ENCODE measurements around the gene FAU. TPM values are rescaled to one million over a fixed set of nuclear protein-coding genes. Genes with fewer than 3 reads are reported as not detected.
A peak's percentile ranks its signal among the peaks of the same experiment; 100 is the strongest.

The FAU gene
- total RNA-seq, 6 experiments from 2014 or later, result 631 to 750 (median 715) TPM

DNA sequence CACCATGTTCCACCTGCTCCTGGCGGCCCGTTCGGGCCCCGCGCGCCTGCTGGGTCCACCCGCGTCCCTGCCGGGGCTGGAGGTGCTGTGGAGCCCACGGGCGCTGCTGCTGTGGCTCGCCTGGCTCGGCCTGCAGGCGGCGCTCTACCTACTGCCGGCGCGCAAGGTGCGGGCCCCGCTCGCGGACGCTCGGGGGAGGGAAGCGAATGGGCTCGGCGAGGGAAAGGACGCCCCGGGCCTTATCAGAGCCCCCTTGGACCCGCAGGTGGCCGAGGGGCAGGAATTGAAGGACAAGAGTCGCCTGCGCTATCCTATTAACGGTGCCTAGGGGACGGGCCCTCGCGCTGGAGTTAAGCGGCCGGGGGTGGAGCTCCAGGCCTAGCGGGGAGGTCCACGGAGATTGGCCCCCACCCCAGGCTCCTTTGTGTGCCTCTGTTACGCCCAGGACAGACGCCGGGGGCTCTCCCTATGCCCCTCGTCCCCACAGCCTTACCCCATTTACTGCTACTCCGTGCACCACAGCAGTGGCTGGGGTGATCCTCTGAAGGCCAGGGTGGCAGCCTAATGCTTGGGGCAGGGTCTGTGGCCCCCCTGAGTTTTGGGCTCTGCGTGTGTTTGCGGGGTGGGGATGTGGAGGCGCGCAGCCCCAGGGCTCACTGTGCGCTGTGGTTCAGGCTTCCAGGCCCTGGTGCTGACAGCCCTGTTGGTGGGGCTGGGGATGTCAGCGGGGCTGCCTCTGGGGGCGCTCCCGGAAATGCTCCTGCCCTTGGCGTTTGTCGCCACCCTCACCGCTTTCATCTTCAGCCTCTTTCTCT, 9.2 kb downstream of the FAU start:
- H3K4me3 Mint-ChIP-seq, result peak overlapping the region; percentile 81
- TF ChIP-seq, protein P1, sequence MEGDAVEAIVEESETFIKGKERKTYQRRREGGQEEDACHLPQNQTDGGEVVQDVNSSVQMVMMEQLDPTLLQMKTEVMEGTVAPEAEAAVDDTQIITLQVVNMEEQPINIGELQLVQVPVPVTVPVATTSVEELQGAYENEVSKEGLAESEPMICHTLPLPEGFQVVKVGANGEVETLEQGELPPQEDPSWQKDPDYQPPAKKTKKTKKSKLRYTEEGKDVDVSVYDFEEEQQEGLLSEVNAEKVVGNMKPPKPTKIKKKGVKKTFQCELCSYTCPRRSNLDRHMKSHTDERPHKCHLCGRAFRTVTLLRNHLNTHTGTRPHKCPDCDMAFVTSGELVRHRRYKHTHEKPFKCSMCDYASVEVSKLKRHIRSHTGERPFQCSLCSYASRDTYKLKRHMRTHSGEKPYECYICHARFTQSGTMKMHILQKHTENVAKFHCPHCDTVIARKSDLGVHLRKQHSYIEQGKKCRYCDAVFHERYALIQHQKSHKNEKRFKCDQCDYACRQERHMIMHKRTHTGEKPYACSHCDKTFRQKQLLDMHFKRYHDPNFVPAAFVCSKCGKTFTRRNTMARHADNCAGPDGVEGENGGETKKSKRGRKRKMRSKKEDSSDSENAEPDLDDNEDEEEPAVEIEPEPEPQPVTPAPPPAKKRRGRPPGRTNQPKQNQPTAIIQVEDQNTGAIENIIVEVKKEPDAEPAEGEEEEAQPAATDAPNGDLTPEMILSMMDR (IDR thresholded peaks at IDR 0.05), result peak; percentile 95
- peaks cover 2% of the 10 kb centered on the region; the same call in 1 of the 2 replicates for H3K27me3 Mint-ChIP-seq (ENCODE audit: insufficient read depth)
- H3K9me3 Mint-ChIP-seq, result no peaks in the 10 kb centered on the region
- peaks cover 1% of the 10 kb centered on the region; the same call in 1 of the 2 replicates for H3K36me3 Mint-ChIP-seq (ENCODE audit: low read depth)
- H3K27ac Mint-ChIP-seq, result no peak overlapping the region
- H3K4me1 Mint-ChIP-seq (ENCODE audit: low read depth), result peaks cover 21% of the 10 kb centered on the region
- no peak for DNase-seq

DNA sequence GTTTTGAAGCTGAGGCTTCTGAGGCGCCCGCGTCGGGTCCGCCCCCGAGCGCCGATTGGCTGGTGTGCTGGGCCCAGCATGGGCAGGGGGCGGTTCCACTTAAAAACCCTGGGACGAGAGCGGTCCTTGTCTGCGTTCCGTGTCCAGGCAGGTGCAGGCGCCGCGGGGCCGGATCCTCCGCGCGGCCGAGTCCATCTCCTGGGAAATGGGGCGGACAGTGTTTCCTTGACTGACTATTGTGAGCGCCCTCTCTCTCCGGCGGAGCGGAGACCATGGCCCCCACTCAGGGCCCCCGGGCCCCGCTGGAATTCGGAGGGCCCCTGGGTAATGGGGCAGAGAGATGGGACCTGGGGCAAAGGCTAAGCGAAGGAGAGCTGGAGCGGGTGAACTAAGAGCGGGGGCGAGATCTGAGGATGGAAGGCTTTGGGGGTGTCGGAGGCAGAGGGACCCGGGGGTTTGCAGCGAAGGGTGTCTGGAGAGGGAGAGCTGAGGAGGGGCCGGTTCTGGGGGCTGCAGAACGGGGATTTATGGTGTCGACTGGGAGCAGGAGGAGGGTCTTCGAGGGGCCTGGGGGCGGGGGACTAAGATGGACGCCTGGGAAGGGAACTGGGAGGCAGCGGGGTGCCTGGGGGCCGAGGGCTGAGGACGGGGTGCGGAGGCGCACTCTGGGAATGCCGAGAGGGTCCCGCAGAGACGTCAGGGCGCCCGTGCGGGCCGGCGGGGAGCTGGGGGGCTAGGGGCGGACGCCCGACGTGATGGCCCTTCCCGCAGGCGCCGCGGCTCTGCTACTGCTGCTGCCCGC, 10.0 kb downstream of the FAU start, which contains the start of gene TM7SF2:
Gene TM7SF2 (plus strand): TSS at position 129 of the 802 bp plus-strand sequence. CDS start 144 bp downstream, at position 273.
- peak within 1 kb of the TSS; percentile 13; the same call in 1 of the 2 replicates for H3K27ac Mint-ChIP-seq

DNA sequence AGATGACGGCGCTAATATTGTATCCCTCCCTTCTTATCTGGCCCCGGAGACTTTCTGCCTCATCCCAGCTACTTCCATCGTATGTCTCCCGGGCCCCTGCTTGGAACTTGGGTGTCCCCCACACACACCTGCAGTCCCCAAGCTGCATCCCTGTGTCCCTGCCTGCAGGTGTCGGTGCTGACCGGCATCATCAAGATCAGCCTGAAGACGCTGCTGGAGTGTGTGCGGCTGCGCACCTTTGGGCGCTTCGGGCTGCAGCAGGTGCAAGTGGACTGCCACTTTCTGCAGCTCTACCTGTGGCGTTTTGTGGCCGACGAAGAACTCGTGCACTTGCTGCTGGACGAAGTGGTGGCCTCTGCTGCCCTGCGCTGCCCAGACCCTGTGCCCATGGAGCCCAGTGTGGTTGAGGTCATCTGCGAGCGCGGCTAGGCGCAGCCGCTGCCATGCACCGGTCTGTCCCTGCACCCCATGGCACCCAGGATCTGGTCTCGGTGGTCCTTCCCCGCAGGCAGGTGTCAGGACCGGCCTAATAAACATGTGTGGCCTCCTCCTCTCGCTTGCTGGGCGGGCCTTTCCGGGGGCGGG, 10.7 kb downstream of the FAU start:
- Mint-ChIP-seq H3K4me1 (ENCODE audit: low read depth) (peaks cover 20% of the 10 kb centered on the region), H3K9me3 (no peaks in the 10 kb centered on the region), H3K27ac (peak overlapping the region; percentile 13; the same call in 1 of the 2 replicates), H3K36me3 (ENCODE audit: low read depth) (no peaks in the 10 kb centered on the region), H3K4me3 (peak overlapping the region; percentile 81), H3K27me3 (ENCODE audit: insufficient read depth) (peaks cover 2% of the 10 kb centered on the region; the same call in 1 of the 2 replicates)
- DNase-seq, result no peak
- TF ChIP-seq, protein P1 (IDR thresholded peaks at IDR 0.05), result peak; percentile 19; the same call in 1 of the 2 replicates

More for the DNA sequence above, 10.0 kb downstream of the FAU start, which contains the start of gene TM7SF2:
- TF ChIP-seq, protein P1 (IDR thresholded peaks at IDR 0.05), result no peak
- DNase-seq, result peak; percentile 78
- H3K4me1 Mint-ChIP-seq (ENCODE audit: low read depth), result peaks cover 20% of the 10 kb centered on the region
- H3K27me3 Mint-ChIP-seq (ENCODE audit: insufficient read depth), result peaks cover 2% of the 10 kb centered on the region; the same call in 1 of the 2 replicates
- H3K36me3 Mint-ChIP-seq (ENCODE audit: low read depth), result no peaks in the 10 kb centered on the region
- H3K4me3 Mint-ChIP-seq, result peak within 1 kb of the TSS; percentile 81
- no peaks in the 10 kb centered on the region for H3K9me3 Mint-ChIP-seq

DNA sequence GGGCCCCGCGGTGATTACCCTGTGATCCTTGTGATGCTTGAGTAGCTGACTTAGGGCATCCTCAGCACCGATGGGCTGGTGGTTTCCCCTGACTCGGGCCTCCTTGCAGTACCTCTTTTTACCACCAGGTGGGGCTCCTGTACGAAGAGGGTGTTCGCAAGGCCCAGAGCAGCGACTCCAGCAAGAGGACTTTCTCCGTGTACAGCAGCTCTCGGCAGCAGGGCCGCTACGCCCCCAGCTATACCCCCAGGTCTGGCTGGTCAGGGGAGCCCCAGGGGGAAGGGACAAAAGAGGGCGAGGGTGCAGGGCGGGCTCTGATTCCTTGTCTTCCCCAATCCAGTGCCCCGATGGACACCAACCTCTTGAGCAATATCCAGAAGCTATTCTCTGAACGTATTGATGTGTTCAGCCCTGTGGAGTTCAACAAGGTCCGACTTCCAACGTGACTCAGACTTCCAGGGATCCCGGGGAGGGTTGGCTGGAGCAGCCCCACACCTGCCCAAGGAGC, 11.5 kb downstream of the FAU start:
- TF ChIP-seq, protein P1 (IDR thresholded peaks at IDR 0.05), result peak; percentile 99
- H3K9me3 Mint-ChIP-seq, result no peaks in the 10 kb centered on the region
- H3K36me3 Mint-ChIP-seq (ENCODE audit: low read depth), result no peaks in the 10 kb centered on the region
- peak; percentile 75 for DNase-seq
- H3K27me3 Mint-ChIP-seq (ENCODE audit: insufficient read depth), result peaks cover 2% of the 10 kb centered on the region
- peaks cover 20% of the 10 kb centered on the region for H3K4me1 Mint-ChIP-seq (ENCODE audit: low read depth)
- H3K4me3 Mint-ChIP-seq, result no peak overlapping the region
- H3K27ac Mint-ChIP-seq, result peak overlapping the region; percentile 13; the same call in 1 of the 2 replicates
